IMR-90 (cell line): ENCODE measurements around the gene HERC3. TPM values are rescaled to one million over a fixed set of nuclear protein-coding genes. Genes with fewer than 3 reads are reported as not detected.
A peak's percentile ranks its signal among the peaks of the same experiment; 100 is the strongest.

Source experiments
- ATAC-seq: fragments of 200-7000 bp; cut with Tn5 transposase; 2 replicates; pipeline ENCODE4 v1.9.1; 2020; ENCODE audit warnings: low read depth, mild to moderate bottlenecking, moderate library complexity
- BruUV-seq: library from RNA; stranded (reverse); fragments of 400-500 nt; replicated peaks from 2 replicates; lab custom pipeline; 2021; lab: Mats Ljungman, UMichigan
- CTCF ChIA-PET: fragments of 300-600 bp; formaldehyde crosslinking; extraction: SDS; loops from one replicate; lab custom pipeline; 2021; ENCODE audit warnings: antibody characterized with exemption; lab: Yijun Ruan, JAX
- POLR2A ChIA-PET: fragments of 300-600 bp; sonication (Branson Sonifier 250); formaldehyde crosslinking; loops from one replicate; lab custom pipeline; 2022; ENCODE audit warnings: antibody characterized with exemption; ENCODE audit not compliant: unreplicated experiment; lab: Charles Lee
- DNase-seq: peaks from one replicate; pipeline ENCODE4 v3.0.0; 2013
- H2AFZ ChIP-seq: replicated peaks from 2 replicates; pipeline ENCODE3; 2013; ENCODE audit warnings: low read length, mild to moderate bottlenecking; ENCODE audit not compliant: poor library complexity
- H2AK5ac ChIP-seq: 2 replicates; pipeline ENCODE4 v1.6.1; 2013; ENCODE audit warnings: low read depth, low read length, inconsistent platforms
- H2AK9ac ChIP-seq: replicated peaks from 2 replicates; pipeline ENCODE3; 2013; ENCODE audit warnings: mild to moderate bottlenecking, low read depth, low read length, moderate library complexity; ENCODE audit not compliant: poor library complexity
- H2BK120ac ChIP-seq: 2 replicates; pipeline ENCODE4 v1.6.1; 2013; ENCODE audit warnings: low read depth, low read length, inconsistent platforms
- H2BK15ac ChIP-seq: 3 replicates; pipeline ENCODE4 v1.6.1; 2013; ENCODE audit warnings: low read depth, low read length, inconsistent platforms
- H2BK20ac ChIP-seq: 2 replicates; pipeline ENCODE4 v1.6.1; 2013; ENCODE audit warnings: low read depth, mild to moderate bottlenecking, inconsistent platforms, low read length, moderate library complexity
- H2BK5ac ChIP-seq: 2 replicates; pipeline ENCODE4 v1.6.1; 2013; ENCODE audit warnings: mild to moderate bottlenecking, low read depth, low read length, inconsistent platforms; ENCODE audit not compliant: poor library complexity, severe bottlenecking
- H3K14ac ChIP-seq: replicated peaks from 2 replicates; pipeline ENCODE4 v1.6.1; 2013; ENCODE audit warnings: low read depth, low read length, inconsistent platforms
- H3K18ac ChIP-seq: 2 replicates; pipeline ENCODE4 v1.6.1; 2013; ENCODE audit warnings: low read depth, low read length, control low read depth
- H3K23ac ChIP-seq: 2 replicates; pipeline ENCODE4 v1.6.1; 2013; ENCODE audit warnings: low read depth, low read length, inconsistent platforms
- H3K27ac ChIP-seq: 2 replicates; pipeline ENCODE4 v1.5.1; 2013; ENCODE audit warnings: mild to moderate bottlenecking, control low read depth, low read length; ENCODE audit not compliant: insufficient read depth
- H3K27me3 ChIP-seq: 2 replicates; pipeline ENCODE4 v1.6.1; 2013; ENCODE audit warnings: low read length; ENCODE audit not compliant: control insufficient read depth, insufficient read depth
- H3K36me3 ChIP-seq: 2 replicates; pipeline ENCODE4 v1.6.1; 2013; ENCODE audit warnings: low read length, mixed read lengths; ENCODE audit not compliant: control insufficient read depth, insufficient read depth
- H3K4ac ChIP-seq: 2 replicates; pipeline ENCODE4 v1.6.1; 2013; ENCODE audit warnings: low read depth, low read length, inconsistent platforms
- H3K4me1 ChIP-seq: 2 replicates; pipeline ENCODE4 v1.6.1; 2013; ENCODE audit warnings: low read length, mixed read lengths; ENCODE audit not compliant: control insufficient read depth, insufficient read depth
- H3K4me2 ChIP-seq: 2 replicates; pipeline ENCODE4 v1.6.1; 2013; ENCODE audit warnings: low read depth, mild to moderate bottlenecking, control low read depth, low read length, moderate library complexity
- H3K4me3 ChIP-seq: 2 replicates; pipeline ENCODE4 v1.5.1; 2013; ENCODE audit warnings: low read depth, mild to moderate bottlenecking, control low read depth, low read length, moderate library complexity; ENCODE audit not compliant: insufficient read depth
- H3K56ac ChIP-seq: 2 replicates; pipeline ENCODE4 v1.6.1; 2013; ENCODE audit warnings: low read length, inconsistent platforms; ENCODE audit not compliant: insufficient read depth; ENCODE audit errors: extremely low read depth
- H3K79me1 ChIP-seq, 2 experiments: 2 replicates each; pipeline ENCODE4 v1.6.1; 2013; ENCODE audit warnings: low read length in 2 of 2, inconsistent platforms in 1 of 2, low read depth in 1 of 2
- H3K9ac ChIP-seq: 2 replicates; pipeline ENCODE4 v1.6.1; 2013; ENCODE audit warnings: low read depth, low read length, control low read depth
- H3K9me1 ChIP-seq: 2 replicates; pipeline ENCODE4 v1.6.1; 2013; ENCODE audit warnings: low read length, inconsistent platforms; ENCODE audit not compliant: insufficient read depth
- H3K9me3 ChIP-seq: 2 replicates; pipeline ENCODE4 v1.6.1; 2013; ENCODE audit warnings: low read length; ENCODE audit not compliant: control insufficient read depth, insufficient read depth
- H4K20me1 ChIP-seq: 2 replicates; pipeline ENCODE4 v1.6.1; 2013; ENCODE audit warnings: low read length, inconsistent platforms; ENCODE audit not compliant: insufficient read depth
- H4K5ac ChIP-seq: 2 replicates; pipeline ENCODE4 v1.6.1; 2013; ENCODE audit warnings: mild to moderate bottlenecking, low read depth, low read length, control low read depth
- H4K8ac ChIP-seq, 2 experiments: 2 replicates each; pipeline ENCODE4 v1.6.1; 2013; ENCODE audit warnings: low read depth in 2 of 2, low read length in 2 of 2, control low read depth in 1 of 2, inconsistent platforms in 1 of 2
- H4K91ac ChIP-seq: 2 replicates; pipeline ENCODE4 v1.6.1; 2013; ENCODE audit warnings: low read depth, low read length, inconsistent platforms; ENCODE audit not compliant: insufficient read depth
- POLR2A ChIP-seq: IDR thresholded peaks from 2 replicates; pipeline ENCODE4 v1.6.1; 2012; ENCODE audit warnings: mild to moderate bottlenecking, low read depth, low read length
- RAD21 ChIP-seq: IDR thresholded peaks from 2 replicates; pipeline ENCODE4 v1.6.1; 2012; ENCODE audit warnings: low read length, improper control_type of control experiment
- SMC3 ChIP-seq: fragments of 150-350 bp; IDR thresholded peaks from 2 replicates; pipeline ENCODE4 v1.6.1; 2016; ENCODE audit warnings: low read depth, mild to moderate bottlenecking, antibody characterized with exemption, low read length, moderate library complexity
- WGBS, 2 experiments: methylation state at CpG; one replicate each; pipeline versions ENCODE4 v1.1.5 to v1.1.7; 2013; ENCODE audit warnings: missing lambda C conversion rate in 2 of 2; ENCODE audit not compliant: insufficient read length in 1 of 2; ENCODE audit errors: extremely low coverage in 2 of 2; 5-methylcytosine and 5-hydroxymethylcytosine counted together
- dilution Hi-C: fragments of 300-500 bp; cut with HindIII; formaldehyde crosslinking; loops from one replicate; pipeline ENCODE4 v1.14.3; 2018; ENCODE audit warnings: low sequenced_read_pairs; ENCODE audit not compliant: unreplicated experiment
- in situ Hi-C: fragments of 300-500 bp; cut with MboI; formaldehyde crosslinking; loops from 3 replicates; pipeline ENCODE4 v1.14.3; 2019; ENCODE audit warnings: low sequenced_read_pairs, inconsistent platforms, mixed read lengths
- intact Hi-C: fragments of 100-400 bp; cut with micrococcal nuclease; formaldehyde crosslinking; loops from 2 replicates; pipeline ENCODE4 v1.10.0; 2022
- polyA plus RNA-seq, 3 experiments: library from polyadenylated mRNA; depleted of rRNA; stranded (reverse); fragments of >200 nt; gene quantifications; 2 replicates each; pipeline ENCODE4 v1.2.3, GENCODE V29; 2012; ENCODE audit warnings: low replicate concordance in 1 of 3
- total RNA-seq: library from RNA; depleted of rRNA; stranded (reverse); fragments of >200 nt; gene quantifications from 2 replicates; pipeline ENCODE4 v1.2.3, GENCODE V29; 2012
- TF ChIP-seq, protein P1 (sequence below): fragments of 150-350 bp; IDR thresholded peaks from 2 replicates; pipeline ENCODE4 v1.6.1; 2017; ENCODE audit warnings: mild to moderate bottlenecking, antibody characterized with exemption, low read length, low read depth

Gene HERC3
- total and polyA plus RNA-seq, 2 of the 4 experiments (the other 2 are of a cell fraction) = 8.9 to 9.5 TPM

- no peak overlapping the region for H4K5ac ChIP-seq
- BruUV-seq = no TSS peak
Measured at GRCh38 chr4:88675543-88675942, 83.3 kb downstream of the HERC3 start.

More at GRCh38 chr4:88675543-88675942, 83.3 kb downstream of the HERC3 start:
- POLR2A ChIA-PET = no interaction called here
- Histone ChIP-seq H2AK5ac (no peak overlapping the region), H3K14ac (no peak overlapping the region), H2AFZ (no peak overlapping the region), H2AK9ac (no peak overlapping the region), H4K20me1 (no peaks in the 10 kb centered on the region), H3K23ac (no peak overlapping the region), H3K27ac (no peak overlapping the region), H2BK15ac (no peak overlapping the region), H3K36me3 (peaks cover 6% of the 10 kb centered on the region), H3K4me2 (no peak overlapping the region), H3K9ac (no peak overlapping the region), H3K9me3 (no peaks in the 10 kb centered on the region), H3K18ac (no peak overlapping the region), H4K8ac (no peak overlapping the region), H2BK5ac (no peak overlapping the region), H2BK20ac (no peak overlapping the region), H3K79me1 (no peaks in the 10 kb centered on the region; a peak in 1 of 4 replicates), H3K4me1 (no peaks in the 10 kb centered on the region; the same call in 1 of the 2 replicates), H3K27me3 (no peaks in the 10 kb centered on the region), H3K56ac (no peak overlapping the region), H4K91ac (no peak overlapping the region), H3K9me1 (peaks cover 2% of the 10 kb centered on the region; the same call in 1 of the 2 replicates), H3K4ac (no peak overlapping the region), H2BK120ac (no peak overlapping the region), H3K4me3 (no peak overlapping the region)
- dilution Hi-C loops (no loop called here), intact Hi-C loops (no loop called here), in situ Hi-C loops (no loop called here)
- CTCF ChIA-PET = no interaction called here
- DNase-seq (peak; percentile 30), ATAC-seq (no peak)
- TF ChIP-seq SMC3 = no peak
- TF ChIP-seq POLR2A = no peak
- TF ChIP-seq, protein P1, sequence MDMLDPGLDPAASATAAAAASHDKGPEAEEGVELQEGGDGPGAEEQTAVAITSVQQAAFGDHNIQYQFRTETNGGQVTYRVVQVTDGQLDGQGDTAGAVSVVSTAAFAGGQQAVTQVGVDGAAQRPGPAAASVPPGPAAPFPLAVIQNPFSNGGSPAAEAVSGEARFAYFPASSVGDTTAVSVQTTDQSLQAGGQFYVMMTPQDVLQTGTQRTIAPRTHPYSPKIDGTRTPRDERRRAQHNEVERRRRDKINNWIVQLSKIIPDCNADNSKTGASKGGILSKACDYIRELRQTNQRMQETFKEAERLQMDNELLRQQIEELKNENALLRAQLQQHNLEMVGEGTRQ = no peak
- no peak for TF ChIP-seq RAD21
- WGBS, 2 experiments = no CpG with 5 or more reads among the region's 2 CpGs
